Measurements from ENCODE around the gene SGTA. TPM values are rescaled to one million over a fixed set of nuclear protein-coding genes. Genes with fewer than 3 reads are reported as not detected.

Gene SGTA
- total and polyA plus RNA-seq, 2 of the 8 experiments (the other 6 are each of a cell fraction or from before 2014, with no cell fraction given): 86.8 to 130 TPM

- TF ChIP-seq NANOG (IDR thresholded peaks at IDR 0.05; ENCODE audit: insufficient read depth, low read depth, low read length, poor library complexity, severe bottlenecking) (no peak), POU5F1 (IDR thresholded peaks at IDR 0.05; ENCODE audit: low read depth, low read length) (no peak), GTF2F1 (IDR thresholded peaks at IDR 0.05; ENCODE audit: borderline replicate concordance, low read depth, low read length) (no peak), CTBP2 (IDR thresholded peaks at IDR 0.05; ENCODE audit: borderline replicate concordance, insufficient read depth, insufficient read length, low read length) (no peak), HDAC2 (IDR thresholded peaks at IDR 0.05; ENCODE audit: borderline replicate concordance in 1 of 2, low read depth in 2 of 2, low read length in 2 of 2) (no peak), SUZ12 (IDR thresholded peaks at IDR 0.05; ENCODE audit: low read length) (no peak), JUND (IDR thresholded peaks at IDR 0.05; ENCODE audit: low read length) (no peak)
Measured at GRCh38 chr19:2815923-2816322, 32.9 kb upstream of the SGTA start (continued).

All from H1 (cell line).